ENCODE data around the gene UGT1A5. TPM values are rescaled to one million over a fixed set of nuclear protein-coding genes. Genes with fewer than 3 reads are reported as not detected.

UGT1A5 gene
- total RNA-seq, 2 experiments from 2014 or later: not detected

GRCh38 chr2:233814056-233814835 is 101.5 kb downstream of the UGT1A5 start:
- Histone ChIP-seq H3K79me2 (ENCODE audit: insufficient read depth, low read depth, low read length) (no peaks in the 10 kb centered on the region), H3K27ac (ENCODE audit: low read depth, low read length, poor library complexity, severe bottlenecking) (no peak overlapping the region), H3K9me3 (ENCODE audit: low read length) (no peaks in the 10 kb centered on the region), H3K9me2 (ENCODE audit: insufficient read depth, low read length) (no peaks in the 10 kb centered on the region), H3K4me3 (ENCODE audit: low read depth, low read length, poor library complexity, severe bottlenecking) (no peak overlapping the region), H3K4me2 (ENCODE audit: low read length) (no peak overlapping the region), H3K4me1 (ENCODE audit: insufficient read depth, low read length, poor library complexity, severe bottlenecking) (no peaks in the 10 kb centered on the region), H4K20me1 (ENCODE audit: insufficient read depth, low read length) (no peaks in the 10 kb centered on the region), H3K36me3 (ENCODE audit: insufficient read depth, low read length) (no peaks in the 10 kb centered on the region), H2AFZ (ENCODE audit: low read length) (no peak overlapping the region)
- no peak for DNase-seq (ENCODE audit: low spot score)
- CTCF ChIA-PET (ENCODE audit: unreplicated experiment): no interaction called here
- no peak for TF ChIP-seq CTCF (conservative IDR thresholded peaks at IDR 0.05; ENCODE audit: low read length)
- no peak for TF ChIP-seq EZH2phosphoT487 (IDR thresholded peaks at IDR 0.05; ENCODE audit: borderline replicate concordance, low read depth, low read length)
- POLR2A ChIA-PET: no interaction called here
- intact Hi-C loops (cut with micrococcal nuclease; ENCODE audit: unreplicated experiment): no loop called here
- no TSS peak for BruUV-seq (replicated peaks)

- Histone ChIP-seq H2AFZ (ENCODE audit: low read length) (no peak overlapping the region), H3K9me3 (ENCODE audit: low read length) (no peaks in the 10 kb centered on the region), H3K4me2 (ENCODE audit: low read length) (no peak overlapping the region), H3K4me3 (ENCODE audit: low read depth, low read length, poor library complexity, severe bottlenecking) (no peak overlapping the region), H3K79me2 (ENCODE audit: insufficient read depth, low read depth, low read length) (no peaks in the 10 kb centered on the region), H3K36me3 (ENCODE audit: insufficient read depth, low read length) (no peaks in the 10 kb centered on the region), H3K9me2 (ENCODE audit: insufficient read depth, low read length) (no peaks in the 10 kb centered on the region), H4K20me1 (ENCODE audit: insufficient read depth, low read length) (no peaks in the 10 kb centered on the region), H3K4me1 (ENCODE audit: insufficient read depth, low read length, poor library complexity, severe bottlenecking) (no peaks in the 10 kb centered on the region), H3K27ac (ENCODE audit: low read depth, low read length, poor library complexity, severe bottlenecking) (no peak overlapping the region)
- no peak for TF ChIP-seq EZH2phosphoT487 (IDR thresholded peaks at IDR 0.05; ENCODE audit: borderline replicate concordance, low read depth, low read length)
- TF ChIP-seq CTCF (conservative IDR thresholded peaks at IDR 0.05; ENCODE audit: low read length): no peak
- BruUV-seq (replicated peaks): no TSS peak
- ChIA-PET CTCF (ENCODE audit: unreplicated experiment) (no interaction called here), POLR2A (interaction anchor here (0.7 kb wide), 1 partner anchor 1217 kb away, joined by 3 read pairs; no protein-coding TSS in a partner anchor)
- intact Hi-C loops (cut with micrococcal nuclease; ENCODE audit: unreplicated experiment): no loop called here
- no peak for DNase-seq (ENCODE audit: low spot score)
Measured at GRCh38 chr2:233815861-233816260, 103.2 kb downstream of the UGT1A5 start.

- H3K4me1 ChIP-seq (ENCODE audit: insufficient read depth, low read length, poor library complexity, severe bottlenecking): no peaks in the 10 kb centered on the region
- H2AFZ ChIP-seq (ENCODE audit: low read length): no peak overlapping the region
- no peak overlapping the region for H3K4me2 ChIP-seq (ENCODE audit: low read length)
- H4K20me1 ChIP-seq (ENCODE audit: insufficient read depth, low read length): no peaks in the 10 kb centered on the region
- POLR2A ChIA-PET: interaction anchor here (0.7 kb wide), 1 partner anchor 1216 kb away, joined by 3 read pairs; no protein-coding TSS in a partner anchor
- CTCF ChIA-PET (ENCODE audit: unreplicated experiment): interaction anchor here (1.0 kb wide), 1 partner anchor 48 kb away, joined by 3 read pairs; no protein-coding TSS in a partner anchor
- H3K79me2 ChIP-seq (ENCODE audit: insufficient read depth, low read depth, low read length): no peaks in the 10 kb centered on the region
- no peak overlapping the region for H3K4me3 ChIP-seq (ENCODE audit: low read depth, low read length, poor library complexity, severe bottlenecking)
- no peaks in the 10 kb centered on the region for H3K9me2 ChIP-seq (ENCODE audit: insufficient read depth, low read length)
- no peak overlapping the region for H3K27ac ChIP-seq (ENCODE audit: low read depth, low read length, poor library complexity, severe bottlenecking)
- no peak for DNase-seq (ENCODE audit: low spot score)
- no TSS peak for BruUV-seq (replicated peaks)
- intact Hi-C loops (cut with micrococcal nuclease; ENCODE audit: unreplicated experiment): no loop called here
- TF ChIP-seq EZH2phosphoT487 (IDR thresholded peaks at IDR 0.05; ENCODE audit: borderline replicate concordance, low read depth, low read length): no peak
- no peak for TF ChIP-seq CTCF (conservative IDR thresholded peaks at IDR 0.05; ENCODE audit: low read length)
- H3K36me3 ChIP-seq (ENCODE audit: insufficient read depth, low read length): no peaks in the 10 kb centered on the region
- no peaks in the 10 kb centered on the region for H3K9me3 ChIP-seq (ENCODE audit: low read length)
Measured at GRCh38 chr2:233816334-233816733, 103.6 kb downstream of the UGT1A5 start.

All from OCI-LY7 (cell line).